H1 (cell line): ENCODE results near the gene TTC34. TPM values are rescaled to one million over a fixed set of nuclear protein-coding genes. Genes with fewer than 3 reads are reported as not detected.

Source experiments
- CTCF ChIA-PET: fragments of 300-600 bp; sonication (Branson Sonifier 250); formaldehyde crosslinking; loops from one replicate; lab custom pipeline; 2021; ENCODE audit not compliant: partially characterized antibody; lab: Charles Lee
- POLR2A ChIA-PET: fragments of 300-600 bp; sonication (Branson Sonifier 250); formaldehyde crosslinking; loops from one replicate; lab custom pipeline; 2021; ENCODE audit warnings: inconsistent platforms; ENCODE audit not compliant: partially characterized antibody; lab: Charles Lee
- DNase-seq, 2 experiments: peaks; one replicate each; pipeline versions ENCODE4 v3.0.0 to v3.0.0-alpha.2; 2010 to 2022; ENCODE audit warnings: low spot score in 2 of 2, low read depth in 1 of 2, mixed read lengths in 1 of 2
- FAIRE-seq: peaks from 2 replicates; lab custom pipeline; 2011; peaks lifted over from hg19 to GRCh38; lab: Jason Lieb, UNC
- H2AFZ ChIP-seq: 2 replicates; pipeline ENCODE4 v1.8.1; 2012; ENCODE audit warnings: low read length, inconsistent platforms
- H2AK5ac ChIP-seq: 2 replicates; pipeline ENCODE4 v1.6.1; 2013; ENCODE audit warnings: low read depth, low read length
- H2BK120ac ChIP-seq: replicated peaks from 2 replicates; pipeline ENCODE3; 2013; ENCODE audit warnings: low read depth, low read length, inconsistent platforms
- H2BK12ac ChIP-seq: 2 replicates; pipeline ENCODE4 v1.6.1; 2013; ENCODE audit warnings: low read depth, low read length
- H2BK15ac ChIP-seq: 2 replicates; pipeline ENCODE4 v1.6.1; 2013; ENCODE audit warnings: low read length
- H2BK20ac ChIP-seq: 2 replicates; pipeline ENCODE4 v1.6.1; 2013; ENCODE audit warnings: low read length
- H2BK5ac ChIP-seq: 2 replicates; pipeline ENCODE4 v1.6.1; 2013; ENCODE audit warnings: low read depth, low read length
- H3K14ac ChIP-seq: 2 replicates; pipeline ENCODE4 v1.6.1; 2013; ENCODE audit warnings: inconsistent platforms; ENCODE audit not compliant: insufficient read length
- H3K18ac ChIP-seq: 2 replicates; pipeline ENCODE4 v1.6.1; 2013; ENCODE audit warnings: low read length; ENCODE audit errors: extremely low read depth
- H3K23ac ChIP-seq: 2 replicates; pipeline ENCODE4 v1.6.1; 2013; ENCODE audit warnings: inconsistent platforms; ENCODE audit not compliant: insufficient read length
- H3K23me2 ChIP-seq: 2 replicates; pipeline ENCODE4 v1.6.1; 2013; ENCODE audit warnings: low read depth, low read length
- H3K27ac ChIP-seq: 2 replicates; pipeline ENCODE4 v1.6.1; 2011; ENCODE audit warnings: low read depth, low read length, inconsistent platforms
- H3K27me3 ChIP-seq, 4 experiments: replicated peaks in 1 of 4; 1 replicate in 1 of 4; 2 replicates in 3 of 4; pipeline versions ENCODE4 v1.6.1 to v1.8.1; 2011 to 2013; ENCODE audit warnings: low read length in 3 of 4, mild to moderate bottlenecking in 3 of 4, inconsistent platforms in 2 of 4, mixed read lengths in 2 of 4, moderate library complexity in 1 of 4; ENCODE audit not compliant: control insufficient read depth in 3 of 4, insufficient read depth in 3 of 4; ENCODE audit errors: extremely low read depth in 1 of 4
- H3K36me3 ChIP-seq, 4 experiments: 2 replicates each; pipeline versions ENCODE4 v1.6.1 to v1.8.1; 2011 to 2013; ENCODE audit warnings: mild to moderate bottlenecking in 4 of 4, low read length in 3 of 4, moderate library complexity in 2 of 4, control low read depth in 1 of 4, inconsistent platforms in 1 of 4; ENCODE audit not compliant: insufficient read depth in 4 of 4, control insufficient read depth in 2 of 4
- H3K4ac ChIP-seq: replicated peaks from 2 replicates; pipeline ENCODE3; 2013; ENCODE audit warnings: low read length, low read depth, mixed read lengths, inconsistent platforms; ENCODE audit not compliant: insufficient read length
- H3K4me1 ChIP-seq, 4 experiments: replicated peaks in 1 of 4; 1 replicate in 1 of 4; 2 replicates in 3 of 4; pipeline versions ENCODE4 v1.6.1 to v1.8.1; 2011 to 2013; ENCODE audit warnings: low read length in 3 of 4, inconsistent platforms in 2 of 4, mixed read lengths in 1 of 4; ENCODE audit not compliant: insufficient read depth in 4 of 4, control insufficient read depth in 3 of 4
- H3K4me2 ChIP-seq, 2 experiments: 2 replicates each; pipeline versions ENCODE4 v1.6.1 to v1.8.1; 2011 to 2013; ENCODE audit warnings: low read depth in 2 of 2, low read length in 2 of 2, control low read depth in 1 of 2, inconsistent platforms in 1 of 2, mild to moderate bottlenecking in 1 of 2; ENCODE audit not compliant: insufficient read depth in 1 of 2
- H3K4me3 ChIP-seq, 4 experiments: fragments of 200-600, 300-600 bp in 1 of 4; sonication (generic), shearing (Covaris generic), sonication (Bioruptor Twin) in 1 of 4; 2 replicates each; pipeline versions ENCODE4 v1.5.1 to v1.8.1; 2011 to 2016; ENCODE audit warnings: low read length in 4 of 4, low read depth in 3 of 4, control low read depth in 2 of 4, inconsistent platforms in 2 of 4, mild to moderate bottlenecking in 2 of 4, mixed read lengths in 1 of 4, moderate library complexity in 1 of 4; ENCODE audit not compliant: insufficient read depth in 2 of 4; ENCODE audit errors: extremely low read depth in 1 of 4
- H3K56ac ChIP-seq: replicated peaks from 2 replicates; pipeline ENCODE3; 2013; ENCODE audit warnings: low read depth, mild to moderate bottlenecking, mixed read lengths, low read length, inconsistent platforms; ENCODE audit not compliant: insufficient read length
- H3K79me1 ChIP-seq: 2 replicates; pipeline ENCODE4 v1.6.1; 2013; ENCODE audit warnings: low read depth, low read length, control low read depth
- H3K79me2 ChIP-seq, 2 experiments: 2 replicates each; pipeline versions ENCODE4 v1.6.1 to v1.8.1; 2012 to 2013; ENCODE audit warnings: low read length in 2 of 2, mild to moderate bottlenecking in 2 of 2, inconsistent platforms in 1 of 2; ENCODE audit not compliant: insufficient read depth in 2 of 2, control insufficient read depth in 1 of 2
- H3K9ac ChIP-seq, 4 experiments: replicated peaks in 1 of 4; 1 replicate in 1 of 4; 2 replicates in 3 of 4; pipeline versions ENCODE4 v1.6.1 to v1.8.1; 2011 to 2013; ENCODE audit warnings: low read depth in 3 of 4, low read length in 3 of 4, control low read depth in 2 of 4, mild to moderate bottlenecking in 2 of 4, moderate library complexity in 2 of 4, inconsistent platforms in 1 of 4; ENCODE audit errors: extremely low read depth in 1 of 4
- H3K9me3 ChIP-seq, 2 experiments: 2 replicates each; pipeline versions ENCODE4 v1.6.1 to v1.8.1; 2012 to 2013; ENCODE audit warnings: mild to moderate bottlenecking in 2 of 2, moderate library complexity in 2 of 2, control low read depth in 1 of 2, inconsistent platforms in 1 of 2, low read depth in 1 of 2, low read length in 1 of 2, mixed read lengths in 1 of 2; ENCODE audit not compliant: insufficient read depth in 2 of 2
- H4K20me1 ChIP-seq, 2 experiments: replicated peaks in 1 of 2; 2 replicates each; pipeline versions ENCODE3 to v1.8.1; 2011 to 2013; ENCODE audit warnings: inconsistent platforms in 2 of 2, low read length in 2 of 2, mild to moderate bottlenecking in 1 of 2; ENCODE audit not compliant: insufficient read depth in 2 of 2, control insufficient read depth in 1 of 2
- H4K5ac ChIP-seq: 2 replicates; pipeline ENCODE4 v1.6.1; 2013; ENCODE audit warnings: low read length, low read depth, mixed read lengths, inconsistent platforms; ENCODE audit not compliant: insufficient read length
- H4K8ac ChIP-seq: 2 replicates; pipeline ENCODE4 v1.8.0; 2013; ENCODE audit warnings: mild to moderate bottlenecking, moderate library complexity, low read length, inconsistent platforms; ENCODE audit not compliant: insufficient read depth; ENCODE audit errors: extremely low read depth
- H4K91ac ChIP-seq: replicated peaks from 2 replicates; pipeline ENCODE3; 2013; ENCODE audit warnings: low read length, mixed read lengths, inconsistent platforms; ENCODE audit not compliant: insufficient read length
- CBX8 ChIP-seq: fragments of 300-800, 300-1000 bp; sonication (generic); IDR thresholded peaks from 2 replicates; pipeline ENCODE4 v1.7.1; 2016; ENCODE audit warnings: low read depth, low read length, borderline replicate concordance
- CHD1 ChIP-seq: IDR thresholded peaks from 2 replicates; pipeline ENCODE4 v1.6.1; 2012; ENCODE audit warnings: low read depth, low read length, improper control_type of control experiment
- EZH2 ChIP-seq: fragments of 200-600 bp; sonication (generic); IDR thresholded peaks from 2 replicates; pipeline ENCODE4 v1.7.1; 2012; ENCODE audit warnings: low read depth, mild to moderate bottlenecking, moderate library complexity, low read length, inconsistent platforms; ENCODE audit not compliant: severe bottlenecking
- FOSL1 ChIP-seq: IDR thresholded peaks from 2 replicates; pipeline ENCODE4 v1.6.1; 2011; ENCODE audit warnings: mild to moderate bottlenecking, low read depth, low read length, moderate library complexity; ENCODE audit not compliant: insufficient read depth
- HDAC2 ChIP-seq, 2 experiments: fragments of 300-600 bp in 1 of 2; sonication (generic) in 1 of 2; IDR thresholded peaks; 2 replicates each; pipeline ENCODE4 v1.6.1; 2011 to 2012; ENCODE audit warnings: low read depth in 2 of 2, low read length in 2 of 2, mild to moderate bottlenecking in 2 of 2, moderate library complexity in 2 of 2, borderline replicate concordance in 1 of 2, inconsistent platforms in 1 of 2
- KDM5A ChIP-seq: fragments of 200-600 bp; IDR thresholded peaks from 2 replicates; pipeline ENCODE4 v1.7.1; 2012; ENCODE audit warnings: mild to moderate bottlenecking, low read length, inconsistent platforms, mixed read lengths
- POLR2A ChIP-seq, 2 experiments: IDR thresholded peaks; 1 replicate in 1 of 2; 2 replicates in 1 of 2; pipeline ENCODE4 v1.6.1; 2011; ENCODE audit warnings: low read depth in 2 of 2, low read length in 2 of 2, mild to moderate bottlenecking in 2 of 2; ENCODE audit errors: control extremely low read depth in 1 of 2
- RFX5 ChIP-seq: IDR thresholded peaks from 2 replicates; pipeline ENCODE4 v1.6.1; 2011; ENCODE audit warnings: low read depth, low read length, improper control_type of control experiment, borderline replicate concordance
- SP1 ChIP-seq: IDR thresholded peaks from 2 replicates; pipeline ENCODE4 v1.6.1; 2011; ENCODE audit warnings: low read depth, low read length
- SP2 ChIP-seq: IDR thresholded peaks from 2 replicates; pipeline ENCODE4 v1.6.1; 2012; ENCODE audit warnings: mild to moderate bottlenecking, low read length, inconsistent platforms
- SRF ChIP-seq: IDR thresholded peaks from 2 replicates; pipeline ENCODE4 v1.6.1; 2011; ENCODE audit warnings: mild to moderate bottlenecking, low read depth, low read length, moderate library complexity
- WGBS, 2 experiments: shearing (Covaris generic) in 1 of 2; methylation state at CpG; one replicate each; pipeline versions ENCODE4 v1.1.6 to v1.1.7; 2013 to 2015; ENCODE audit warnings: low lambda C conversion rate in 2 of 2, mixed read lengths in 2 of 2, inconsistent platforms in 1 of 2, low coverage in 1 of 2, missing lambda C conversion rate in 1 of 2; ENCODE audit not compliant: insufficient replicate concordance in 2 of 2, insufficient coverage in 1 of 2, insufficient read length in 1 of 2; ENCODE audit errors: extremely low coverage in 1 of 2, missing lambda C conversion rate in 1 of 2; 5-methylcytosine and 5-hydroxymethylcytosine counted together
- polyA plus RNA-seq, 7 experiments: library from polyadenylated mRNA; depleted of rRNA in 3 of 7; stranded (reverse) in 5 of 7; unstranded in 2 of 7; fragments of >200 nt in 5 of 7; fragments of 200-250 nt in 2 of 7; gene quantifications; 1 replicate in 5 of 7; 2 replicates in 1 of 7; 4 replicates in 1 of 7; pipeline versions ENCODE4 v1.2.1 to v1.2.3, GENCODE V29; 2011 to 2013; ENCODE audit warnings: missing spikeins in 2 of 7, mixed read lengths in 2 of 7
- total RNA-seq: library from RNA; stranded (reverse); fragmentation: NEBNext Ultra II Directional; extraction: Animal tissue kit (Norgen Biotek cat#: 25700); gene quantifications from 2 replicates; pipeline ENCODE4 v1.2.1, GENCODE V29; 2021
- TF ChIP-seq, protein P1 (sequence below), 3 experiments: IDR thresholded peaks; 1 replicate in 2 of 3; 2 replicates in 1 of 3; pipeline versions ENCODE4 v1.5.1 to v1.6.1; 2011; ENCODE audit warnings: low read length in 3 of 3, mild to moderate bottlenecking in 3 of 3, inconsistent platforms in 2 of 3, low read depth in 1 of 3, moderate library complexity in 1 of 3; ENCODE audit not compliant: insufficient read depth in 1 of 3; ENCODE audit errors: control extremely low read depth in 1 of 3

The TTC34 gene
- total and polyA plus RNA-seq, 2 of the 8 experiments (the other 6 are each of a cell fraction or from before 2014, with no cell fraction given) = 0.23 to 0.50 TPM

DNA sequence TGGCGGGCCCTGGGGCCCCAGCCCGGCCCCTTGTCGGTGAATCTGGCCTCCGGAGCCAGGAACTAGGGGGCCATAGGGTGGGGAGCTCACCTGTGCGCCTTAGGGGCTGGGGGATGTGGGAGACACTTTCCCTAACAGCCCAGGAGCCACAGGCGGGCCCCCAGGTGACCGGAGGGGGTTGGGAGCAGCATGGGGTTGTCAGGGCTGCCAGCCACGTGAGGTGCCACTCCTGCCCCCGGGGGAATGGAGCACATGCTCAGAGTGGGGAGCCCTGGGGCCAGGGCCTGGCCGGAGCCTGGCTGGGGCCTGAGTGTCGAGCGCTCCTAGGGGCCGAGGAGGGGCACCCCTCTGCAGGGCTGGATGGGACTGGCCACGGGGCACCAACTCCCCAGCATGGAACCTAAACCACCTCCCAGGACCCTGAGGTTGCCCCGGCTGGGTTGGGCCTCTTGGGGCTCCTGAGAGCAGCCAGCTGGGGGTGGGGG, 195.1 kb downstream of the TTC34 start:
- Histone ChIP-seq H3K4ac (no peak overlapping the region), H3K9me3 (no peaks in the 10 kb centered on the region), H3K18ac (no peak overlapping the region), H2AK5ac (no peak overlapping the region), H3K9ac (no peak overlapping the region), H3K79me1 (no peaks in the 10 kb centered on the region), H4K5ac (no peak overlapping the region), H2BK15ac (no peak overlapping the region), H3K4me3 (no peak overlapping the region), H4K20me1 (no peaks in the 10 kb centered on the region), H3K14ac (no peak overlapping the region), H3K4me2 (no peak overlapping the region), H3K79me2 (no peaks in the 10 kb centered on the region), H3K27me3 (0 out of 7 replicates have a peak, but pooled peaks cover 0 to 3% (median 0%) of the 10 kb centered on the region in 4 experiments), H4K8ac (no peak overlapping the region; the same call in 1 of the 2 replicates), H3K56ac (no peak overlapping the region), H3K4me1 (no peaks in the 10 kb centered on the region; a peak in 2 of 7 replicates), H2AFZ (no peak overlapping the region), H2BK120ac (no peak overlapping the region), H3K36me3 (no peaks in the 10 kb centered on the region), H2BK20ac (no peak overlapping the region), H3K27ac (no peak overlapping the region), H4K91ac (no peak overlapping the region), H2BK12ac (no peak overlapping the region), H2BK5ac (no peak overlapping the region), H3K23me2 (no peaks in the 10 kb centered on the region), H3K23ac (no peak overlapping the region)
- CTCF ChIA-PET = interaction anchor here (0.6 kb wide), 1 partner anchor 1648 kb away, joined by 3 read pairs; no protein-coding TSS in a partner anchor
- DNase-seq = peak in 1 of 2 experiments; percentile 35
- POLR2A ChIA-PET = no interaction called here
- WGBS, 2 experiments = 89% methylated on average over 9 of the region's 15 CpGs; no CpG with 5 or more reads in 1 of the 2 experiments
- no peak for FAIRE-seq
- TF ChIP-seq, protein P1, sequence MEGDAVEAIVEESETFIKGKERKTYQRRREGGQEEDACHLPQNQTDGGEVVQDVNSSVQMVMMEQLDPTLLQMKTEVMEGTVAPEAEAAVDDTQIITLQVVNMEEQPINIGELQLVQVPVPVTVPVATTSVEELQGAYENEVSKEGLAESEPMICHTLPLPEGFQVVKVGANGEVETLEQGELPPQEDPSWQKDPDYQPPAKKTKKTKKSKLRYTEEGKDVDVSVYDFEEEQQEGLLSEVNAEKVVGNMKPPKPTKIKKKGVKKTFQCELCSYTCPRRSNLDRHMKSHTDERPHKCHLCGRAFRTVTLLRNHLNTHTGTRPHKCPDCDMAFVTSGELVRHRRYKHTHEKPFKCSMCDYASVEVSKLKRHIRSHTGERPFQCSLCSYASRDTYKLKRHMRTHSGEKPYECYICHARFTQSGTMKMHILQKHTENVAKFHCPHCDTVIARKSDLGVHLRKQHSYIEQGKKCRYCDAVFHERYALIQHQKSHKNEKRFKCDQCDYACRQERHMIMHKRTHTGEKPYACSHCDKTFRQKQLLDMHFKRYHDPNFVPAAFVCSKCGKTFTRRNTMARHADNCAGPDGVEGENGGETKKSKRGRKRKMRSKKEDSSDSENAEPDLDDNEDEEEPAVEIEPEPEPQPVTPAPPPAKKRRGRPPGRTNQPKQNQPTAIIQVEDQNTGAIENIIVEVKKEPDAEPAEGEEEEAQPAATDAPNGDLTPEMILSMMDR (IDR thresholded peaks at IDR 0.05; ENCODE audit: control extremely low read depth in 1 of 3, insufficient read depth in 1 of 3, low read depth in 1 of 3, low read length in 3 of 3) = no peak
- TF ChIP-seq EZH2 = no peak
- TF ChIP-seq POLR2A (IDR thresholded peaks at IDR 0.05; ENCODE audit: control extremely low read depth in 1 of 2, low read depth in 2 of 2, low read length in 2 of 2) = no peak
- no peak for TF ChIP-seq KDM5A
- no peak for TF ChIP-seq FOSL1
- TF ChIP-seq CHD1 = no peak
- TF ChIP-seq CBX8 = no peak
- no peak for TF ChIP-seq SRF
- no peak for TF ChIP-seq RFX5
- TF ChIP-seq SP1 = no peak
- TF ChIP-seq SP2 = no peak
- TF ChIP-seq HDAC2 (IDR thresholded peaks at IDR 0.05; ENCODE audit: borderline replicate concordance in 1 of 2, low read depth in 2 of 2, low read length in 2 of 2) = no peak
